Type B pancreatic cell (in vitro differentiated cells): ENCODE data around the gene CCDC174. TPM values are rescaled to one million over a fixed set of nuclear protein-coding genes. Genes with fewer than 3 reads are reported as not detected.

Experiments
- DNase-seq: peaks from one replicate; pipeline ENCODE4 v3.0.0; 2021; ENCODE audit warnings: mixed read lengths; ENCODE audit not compliant: unreplicated experiment; ENCODE audit errors: extremely low spot score
- H3K27ac Mint-ChIP-seq: 2 replicates; pipeline ENCODE4 v1.8.0; 2021; ENCODE audit warnings: mild to moderate bottlenecking, mixed read lengths
- H3K27me3 Mint-ChIP-seq: 2 replicates; pipeline ENCODE4 v1.8.0; 2021; ENCODE audit warnings: mixed read lengths
- H3K36me3 Mint-ChIP-seq: 2 replicates; pipeline ENCODE4 v1.8.0; 2021; ENCODE audit warnings: mixed read lengths
- H3K4me1 Mint-ChIP-seq: one replicate; pipeline ENCODE4 v1.8.0; 2021; ENCODE audit warnings: mixed read lengths; ENCODE audit not compliant: unreplicated experiment
- H3K4me3 Mint-ChIP-seq: 2 replicates; pipeline ENCODE4 v1.8.0; 2021; ENCODE audit warnings: mild to moderate bottlenecking, mixed read lengths
- H3K9me3 Mint-ChIP-seq: 2 replicates; pipeline ENCODE4 v1.8.0; 2021; ENCODE audit warnings: mixed read lengths
- total RNA-seq: library from RNA; stranded (reverse); gene quantifications from 2 replicates; pipeline ENCODE4 v1.2.1, GENCODE V29; 2021; ENCODE audit warnings: low replicate concordance
- TF ChIP-seq, protein P1 (sequence below): fragments of 200-600 bp; sonication (generic); conservative IDR thresholded peaks from 2 replicates; pipeline ENCODE4 v1.5.0; 2021; ENCODE audit warnings: antibody characterized with exemption, mild to moderate bottlenecking

CCDC174 gene
- total RNA-seq, 1 donor from 2014 or later, result 23.2 TPM

DNA sequence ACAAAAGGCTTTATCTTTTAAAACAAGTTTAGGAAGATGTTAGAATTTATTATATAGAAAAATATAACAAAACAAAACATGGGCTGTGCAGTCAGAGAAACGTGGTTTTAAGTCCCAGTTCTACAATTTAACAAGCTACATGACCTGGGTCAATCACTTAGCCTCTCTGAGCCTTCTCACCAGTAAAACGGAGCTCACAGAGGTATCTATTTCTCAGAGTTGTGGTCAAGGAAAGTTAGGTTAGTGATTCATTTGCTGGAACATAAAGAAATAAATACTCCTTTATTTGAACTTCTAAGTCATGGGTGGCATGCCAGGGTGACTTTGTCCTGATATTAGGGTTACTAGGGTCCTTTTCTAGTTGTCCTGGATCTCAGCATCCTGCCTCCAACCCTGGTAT, 10.8 kb upstream of the CCDC174 start:
- Mint-ChIP-seq H3K4me1 (no peaks in the 10 kb centered on the region), H3K9me3 (no peaks in the 10 kb centered on the region), H3K27ac (no peak overlapping the region), H3K4me3 (no peak overlapping the region), H3K36me3 (no peaks in the 10 kb centered on the region), H3K27me3 (peaks cover 81% of the 10 kb centered on the region)
- TF ChIP-seq, protein P1, sequence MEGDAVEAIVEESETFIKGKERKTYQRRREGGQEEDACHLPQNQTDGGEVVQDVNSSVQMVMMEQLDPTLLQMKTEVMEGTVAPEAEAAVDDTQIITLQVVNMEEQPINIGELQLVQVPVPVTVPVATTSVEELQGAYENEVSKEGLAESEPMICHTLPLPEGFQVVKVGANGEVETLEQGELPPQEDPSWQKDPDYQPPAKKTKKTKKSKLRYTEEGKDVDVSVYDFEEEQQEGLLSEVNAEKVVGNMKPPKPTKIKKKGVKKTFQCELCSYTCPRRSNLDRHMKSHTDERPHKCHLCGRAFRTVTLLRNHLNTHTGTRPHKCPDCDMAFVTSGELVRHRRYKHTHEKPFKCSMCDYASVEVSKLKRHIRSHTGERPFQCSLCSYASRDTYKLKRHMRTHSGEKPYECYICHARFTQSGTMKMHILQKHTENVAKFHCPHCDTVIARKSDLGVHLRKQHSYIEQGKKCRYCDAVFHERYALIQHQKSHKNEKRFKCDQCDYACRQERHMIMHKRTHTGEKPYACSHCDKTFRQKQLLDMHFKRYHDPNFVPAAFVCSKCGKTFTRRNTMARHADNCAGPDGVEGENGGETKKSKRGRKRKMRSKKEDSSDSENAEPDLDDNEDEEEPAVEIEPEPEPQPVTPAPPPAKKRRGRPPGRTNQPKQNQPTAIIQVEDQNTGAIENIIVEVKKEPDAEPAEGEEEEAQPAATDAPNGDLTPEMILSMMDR, result no peak
- no peak for DNase-seq

DNA sequence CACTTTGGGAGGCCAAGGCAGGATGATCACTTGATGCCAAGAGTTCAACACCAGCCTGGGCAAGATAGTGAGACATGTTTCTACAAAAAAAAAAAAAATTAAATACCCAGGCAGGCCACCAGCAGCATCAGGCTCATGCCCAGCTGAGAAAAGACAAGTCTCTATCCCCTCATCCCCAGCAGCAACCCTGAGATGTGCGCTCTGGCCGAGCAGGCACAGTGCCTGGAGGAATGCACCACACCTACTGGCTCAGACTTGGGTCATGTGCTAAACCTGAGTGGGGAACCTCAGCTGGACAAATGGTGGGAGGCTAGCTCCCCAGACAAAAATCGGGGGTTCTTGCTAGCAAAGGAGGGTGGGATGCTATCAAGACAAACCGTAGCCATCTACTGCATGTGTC, 10.2 kb upstream of the CCDC174 start:
- no peaks in the 10 kb centered on the region for H3K9me3 Mint-ChIP-seq
- no peak overlapping the region for H3K27ac Mint-ChIP-seq
- no peak for DNase-seq
- TF ChIP-seq, protein P1, result no peak
- no peaks in the 10 kb centered on the region for H3K36me3 Mint-ChIP-seq
- no peak overlapping the region for H3K4me3 Mint-ChIP-seq
- H3K4me1 Mint-ChIP-seq, result no peaks in the 10 kb centered on the region
- H3K27me3 Mint-ChIP-seq, result peaks cover 78% of the 10 kb centered on the region

DNA sequence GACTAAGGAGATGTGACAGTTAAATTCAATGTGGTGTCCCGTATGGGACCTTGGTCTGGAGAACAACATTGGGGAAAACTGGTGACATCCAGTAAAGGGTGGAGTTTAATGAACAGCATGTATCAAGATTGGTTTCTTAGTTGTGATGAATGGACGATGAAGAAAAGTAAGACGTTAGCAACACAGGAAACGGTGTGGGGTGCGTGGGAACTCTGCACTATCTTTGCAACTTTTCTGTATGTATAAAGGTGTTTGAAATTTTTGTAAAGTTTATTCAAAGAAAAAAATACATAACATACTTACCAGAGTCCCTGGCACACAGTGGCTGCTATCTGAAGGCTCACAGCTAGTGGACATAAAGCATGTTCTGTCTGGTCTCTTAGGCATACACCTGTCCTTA, 6.1 kb upstream of the CCDC174 start:
- peaks cover 65% of the 10 kb centered on the region for H3K27me3 Mint-ChIP-seq
- H3K9me3 Mint-ChIP-seq, result no peaks in the 10 kb centered on the region
- DNase-seq, result no peak
- TF ChIP-seq, protein P1, result no peak
- no peak overlapping the region for H3K4me3 Mint-ChIP-seq
- no peak overlapping the region for H3K27ac Mint-ChIP-seq
- H3K4me1 Mint-ChIP-seq, result peaks cover 5% of the 10 kb centered on the region
- H3K36me3 Mint-ChIP-seq, result no peaks in the 10 kb centered on the region

DNA sequence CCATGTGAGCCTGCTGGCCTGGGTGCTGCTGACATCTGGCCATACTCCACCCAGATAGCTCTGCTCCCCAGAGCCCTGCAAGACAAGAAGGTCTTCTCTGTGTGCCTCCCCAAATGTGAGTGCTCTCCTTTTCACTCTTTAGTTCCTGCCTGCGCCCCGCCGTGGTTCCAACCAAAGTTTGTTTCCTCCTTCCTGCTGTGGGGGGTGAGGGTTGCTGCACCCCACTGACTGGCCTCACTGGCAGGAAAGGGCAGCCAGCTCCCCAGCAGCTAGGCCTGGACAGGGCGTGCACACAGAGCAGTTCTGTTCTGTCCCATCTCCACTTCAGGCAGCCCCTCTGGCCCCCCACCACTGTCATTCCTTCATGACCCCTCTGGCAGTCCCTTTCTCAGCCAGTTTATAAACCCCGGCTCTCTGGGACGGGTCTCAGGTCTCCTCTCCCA, 5.4 kb upstream of the CCDC174 start:
- Mint-ChIP-seq H3K4me3 (no peak overlapping the region), H3K9me3 (no peaks in the 10 kb centered on the region), H3K36me3 (peaks cover under 1% of the 10 kb centered on the region), H3K27ac (no peak overlapping the region), H3K27me3 (peaks cover 61% of the 10 kb centered on the region), H3K4me1 (peaks cover 9% of the 10 kb centered on the region)
- DNase-seq, result no peak
- TF ChIP-seq, protein P1, result no peak

DNA sequence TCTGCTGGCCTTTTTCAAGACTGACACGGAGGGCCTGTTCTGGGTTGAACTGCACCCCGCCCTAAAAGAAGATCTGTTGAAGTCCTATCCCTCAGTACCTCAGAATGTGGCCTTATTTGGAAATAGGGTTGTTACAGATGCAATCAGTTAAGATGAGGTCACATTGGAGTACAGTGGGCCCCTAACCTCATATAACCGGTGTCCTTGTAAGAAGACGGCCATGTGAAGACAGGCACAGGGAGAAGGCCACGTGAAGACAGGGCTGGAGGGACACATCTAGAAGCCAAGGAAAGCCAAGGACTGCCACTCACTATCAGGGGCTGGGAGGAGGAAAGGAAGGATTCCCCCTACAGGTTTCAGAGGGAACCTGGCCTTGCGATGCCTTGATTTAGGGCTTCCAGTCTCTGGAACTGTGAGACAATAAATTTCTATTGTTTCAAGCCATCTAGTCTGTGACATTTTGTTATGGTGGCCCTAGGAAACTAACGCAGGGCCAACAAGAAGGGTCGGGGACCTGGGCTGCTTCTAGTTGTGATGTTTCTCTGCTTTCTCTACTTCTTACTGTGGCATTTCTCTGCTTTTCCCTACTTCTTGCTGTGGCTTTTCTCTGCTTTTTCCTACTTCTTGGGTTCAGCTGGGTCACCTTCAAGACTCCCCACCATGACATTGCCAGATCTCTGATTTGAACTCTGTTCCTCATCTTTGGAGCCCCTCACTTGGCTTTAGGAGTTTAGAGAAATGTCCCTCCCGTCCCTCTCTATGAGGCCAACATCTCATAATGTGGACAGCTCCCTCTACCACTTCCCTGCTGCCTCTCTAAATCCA, 4.8 kb upstream of the CCDC174 start:
- Mint-ChIP-seq H3K36me3 (peaks cover 5% of the 10 kb centered on the region), H3K9me3 (no peaks in the 10 kb centered on the region)
- DNase-seq, result no peak

More for the DNA sequence above, 4.8 kb upstream of the CCDC174 start:
- Mint-ChIP-seq H3K27ac (no peak overlapping the region), H3K27me3 (peaks cover 63% of the 10 kb centered on the region), H3K4me3 (no peak overlapping the region), H3K4me1 (peaks cover 13% of the 10 kb centered on the region)
- TF ChIP-seq, protein P1, result peak; percentile 19
